GM18907 (cell line): ENCODE data around the gene GARIN1A.
"Not testable (repeated sequence)": the region's sequence is repeated elsewhere in the genome, so short reads cannot be mapped to it uniquely, and the experiment has no call there.

Experiments used
- ATAC-seq: cut with Tn5 transposase; IDR thresholded peaks from one replicate; pipeline ENCODE4 v1.9.1; 2021; ENCODE audit warnings: mild to moderate bottlenecking, moderate library complexity; ENCODE audit not compliant: unreplicated experiment

Gene GARIN1A

DNA sequence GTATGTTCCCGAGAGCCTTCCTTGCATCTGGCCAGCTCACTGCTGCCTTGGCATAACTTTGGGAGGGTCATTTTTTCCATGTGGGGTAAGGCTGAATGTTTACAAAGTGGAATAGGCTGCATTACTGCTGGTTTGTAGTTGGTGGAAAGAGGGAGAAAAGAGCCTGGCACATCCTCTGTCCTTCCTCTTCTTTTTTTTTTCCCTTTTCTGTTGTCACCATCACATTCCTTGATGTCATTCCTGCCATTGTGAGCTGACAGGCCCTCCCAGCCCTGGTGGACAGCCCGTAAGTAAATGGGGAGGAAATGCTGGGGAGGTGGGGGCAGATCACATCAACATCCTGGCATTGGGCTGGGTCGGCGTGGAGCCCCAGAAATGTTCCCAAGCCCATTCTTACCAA lies at the start of gene GARIN1A:
TSS of gene GARIN1A (plus strand) at position 301 of the 400 bp plus-strand sequence. CDS start 106 bp downstream, outside the sequence.
- no peak for ATAC-seq

DNA sequence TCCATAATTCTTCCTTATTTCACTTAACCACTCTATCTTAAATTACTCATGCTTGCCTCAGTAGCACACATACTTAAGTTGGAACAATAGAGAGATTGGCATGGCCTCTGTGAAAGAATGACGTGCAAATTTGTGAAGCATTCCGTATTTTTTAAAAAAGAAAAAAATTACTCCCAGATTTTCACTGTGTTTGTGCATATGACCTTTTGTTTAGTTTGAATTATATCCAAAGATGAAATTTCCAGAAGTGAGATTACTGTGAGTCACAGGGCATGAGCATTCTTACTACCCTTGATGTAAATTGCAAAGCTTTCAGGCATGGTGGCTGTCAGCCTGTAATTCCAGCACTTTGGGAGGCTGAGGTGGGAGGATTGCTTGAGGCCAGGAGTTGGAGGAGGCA lies 45.0 kb upstream of the GARIN1A start:
- not testable (repeated sequence) for ATAC-seq

DNA sequence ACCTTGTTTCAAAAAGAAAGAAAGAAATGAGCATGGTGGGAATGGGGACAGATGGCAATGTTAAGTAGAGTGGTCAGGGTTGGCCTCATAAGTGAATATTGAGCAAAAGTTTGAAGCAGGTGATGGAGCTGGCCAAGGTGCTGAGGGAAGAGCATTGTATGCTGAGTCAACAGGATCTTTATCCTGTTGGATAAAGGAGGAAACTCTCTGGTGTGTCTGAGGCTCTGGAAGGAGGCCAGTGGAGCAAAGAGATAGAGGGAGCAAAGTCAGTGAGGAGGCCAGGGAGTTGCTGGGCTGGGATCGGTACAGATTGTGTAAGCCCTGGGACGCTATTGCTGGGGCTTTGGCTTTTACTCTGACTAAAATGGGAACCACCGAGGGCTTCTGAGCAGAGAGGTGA lies 38.2 kb upstream of the GARIN1A start:
- not testable (repeated sequence) for ATAC-seq

DNA sequence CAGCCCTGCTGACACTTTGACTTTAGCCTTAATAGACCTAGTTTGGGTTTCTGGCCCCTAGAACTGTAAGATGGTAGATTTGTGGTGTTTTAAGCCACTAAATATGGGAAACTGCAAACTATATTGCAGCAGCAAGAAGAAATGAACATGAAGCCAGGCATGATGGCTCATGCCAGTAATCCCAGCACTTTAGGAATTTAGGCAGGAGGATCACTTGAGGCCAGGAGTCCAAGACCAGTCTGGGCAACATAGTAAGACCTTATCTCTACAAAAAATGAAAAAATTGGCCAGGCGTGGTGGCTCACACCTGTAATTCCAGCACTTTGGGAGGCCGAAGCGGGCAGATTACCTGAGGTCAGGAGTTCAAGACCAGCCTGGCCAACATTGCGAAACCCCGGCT lies 26.9 kb upstream of the GARIN1A start:
- not testable (repeated sequence) for ATAC-seq

DNA sequence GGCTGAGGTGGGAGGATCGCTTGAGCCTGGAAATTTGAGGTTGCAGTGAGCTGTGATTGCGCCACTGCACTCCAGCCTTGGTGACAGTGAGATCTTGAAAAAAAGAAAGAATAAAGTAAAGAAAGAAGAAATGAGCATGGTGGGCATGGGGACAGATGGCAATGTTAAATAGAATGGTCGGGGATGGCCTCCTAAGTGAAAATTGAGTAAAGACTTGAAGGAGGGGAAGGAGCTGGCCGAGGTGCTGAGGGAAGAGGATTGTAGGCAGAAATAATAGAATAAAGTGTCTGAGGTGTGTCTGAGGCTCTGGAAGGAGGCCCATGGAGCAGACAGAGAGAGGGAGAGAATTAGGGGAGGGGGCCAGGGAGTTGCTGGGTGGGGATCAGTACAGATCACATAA lies 26.2 kb upstream of the GARIN1A start:
- ATAC-seq = not testable (repeated sequence)

DNA sequence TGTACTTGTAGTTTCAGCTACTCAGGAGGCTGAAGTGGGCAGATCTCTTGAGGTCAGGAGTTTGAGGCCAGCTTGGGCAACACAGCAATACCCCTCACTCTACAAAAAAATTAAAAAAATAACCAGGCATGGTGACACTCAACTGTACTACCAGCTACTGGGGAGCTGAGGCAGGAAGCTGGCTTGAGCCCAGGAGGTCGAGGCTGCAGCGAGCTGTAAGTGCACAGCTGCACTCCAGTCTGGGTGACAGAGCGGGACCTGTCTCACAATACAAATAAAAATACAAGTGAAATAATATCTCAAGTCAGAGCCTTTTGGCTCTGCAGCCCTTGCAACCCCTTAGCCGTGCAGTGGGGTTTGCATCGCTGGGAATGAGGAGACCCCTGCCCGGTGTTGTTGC lies 25.2 kb upstream of the GARIN1A start:
- not testable (repeated sequence) for ATAC-seq

DNA sequence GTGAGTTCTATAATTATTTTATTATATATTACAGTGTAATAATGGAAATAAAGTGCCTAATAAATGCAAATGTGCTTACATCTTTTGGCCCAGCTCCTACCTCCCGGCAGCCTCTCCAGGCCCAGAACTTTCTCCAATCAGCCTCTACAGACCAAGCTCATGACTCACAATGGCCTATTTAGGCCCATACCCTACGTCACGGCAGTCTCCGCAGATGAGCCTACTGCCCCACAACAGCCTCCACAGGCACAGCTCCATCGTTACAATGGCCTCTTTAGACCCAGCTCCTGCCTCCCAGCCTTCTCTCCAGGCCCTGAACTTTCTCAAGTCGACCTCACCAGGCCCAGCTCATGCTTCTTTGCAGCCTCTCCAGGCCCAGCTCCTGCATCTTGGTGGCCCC lies 21.0 kb upstream of the GARIN1A start:
- not testable (repeated sequence) for ATAC-seq

DNA sequence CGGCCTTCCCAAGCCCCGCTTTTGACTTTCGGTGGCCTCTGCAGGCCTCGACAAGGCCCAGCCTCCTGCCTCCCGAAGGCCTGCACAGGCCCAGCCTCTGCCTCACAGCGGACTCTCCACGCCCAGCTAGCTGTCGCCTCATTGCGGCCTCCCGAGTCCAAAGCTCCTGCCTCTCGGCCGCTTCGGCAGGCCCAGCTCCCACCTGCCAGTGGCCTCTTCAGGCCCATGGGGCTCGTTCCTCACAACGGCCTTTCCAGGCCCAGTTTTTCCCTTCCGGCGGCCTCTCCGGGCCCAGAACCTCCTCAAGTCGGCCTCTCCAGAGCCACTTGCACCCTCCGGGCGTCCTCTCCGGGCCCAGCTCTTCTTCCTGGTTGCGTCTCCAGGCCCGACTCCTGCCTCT lies 19.5 kb upstream of the GARIN1A start:
- ATAC-seq = not testable (repeated sequence)

DNA sequence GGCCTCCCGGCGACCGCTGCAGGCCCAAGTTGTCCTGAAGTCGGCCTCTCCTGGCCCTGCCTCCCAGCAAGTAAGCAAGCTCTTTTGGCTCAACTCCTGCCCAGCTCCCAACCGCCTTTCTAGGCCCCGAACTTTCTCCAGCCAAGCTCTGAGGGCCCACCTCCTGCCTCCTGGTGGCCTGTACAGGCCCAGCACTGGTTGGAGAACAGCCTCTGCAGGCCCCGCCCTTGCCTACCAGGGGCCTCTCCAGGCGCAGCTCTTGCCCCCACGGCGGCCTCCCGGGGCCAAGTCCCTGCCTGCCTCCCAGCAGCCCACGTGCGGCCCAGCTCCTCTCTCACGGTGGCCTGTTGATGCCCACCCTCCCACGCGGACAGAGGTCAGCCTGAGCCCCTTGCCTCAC lies 18.9 kb upstream of the GARIN1A start:
- ATAC-seq = not testable (repeated sequence)

DNA sequence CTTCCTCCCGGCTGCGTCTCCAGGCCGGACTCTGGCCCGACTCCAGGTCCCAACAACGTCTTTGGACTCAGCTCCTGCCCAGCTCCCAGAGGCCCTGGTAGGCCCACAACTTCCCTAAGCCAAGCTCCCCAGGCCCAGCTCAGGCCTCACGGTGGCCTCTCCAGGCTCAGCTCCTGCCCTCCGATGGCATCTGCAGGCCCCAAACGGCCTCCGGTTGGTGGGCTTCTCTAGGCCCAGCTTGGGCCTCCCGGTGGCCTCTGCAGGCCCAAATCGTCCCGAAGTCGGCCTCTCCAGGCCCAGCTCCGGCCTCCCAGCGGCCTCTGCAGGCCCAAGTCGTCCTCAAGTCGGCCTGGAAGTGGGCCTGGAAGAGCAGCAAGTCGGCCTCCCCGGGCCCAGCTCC lies 18.0 kb upstream of the GARIN1A start:
- ATAC-seq = not testable (repeated sequence)

DNA sequence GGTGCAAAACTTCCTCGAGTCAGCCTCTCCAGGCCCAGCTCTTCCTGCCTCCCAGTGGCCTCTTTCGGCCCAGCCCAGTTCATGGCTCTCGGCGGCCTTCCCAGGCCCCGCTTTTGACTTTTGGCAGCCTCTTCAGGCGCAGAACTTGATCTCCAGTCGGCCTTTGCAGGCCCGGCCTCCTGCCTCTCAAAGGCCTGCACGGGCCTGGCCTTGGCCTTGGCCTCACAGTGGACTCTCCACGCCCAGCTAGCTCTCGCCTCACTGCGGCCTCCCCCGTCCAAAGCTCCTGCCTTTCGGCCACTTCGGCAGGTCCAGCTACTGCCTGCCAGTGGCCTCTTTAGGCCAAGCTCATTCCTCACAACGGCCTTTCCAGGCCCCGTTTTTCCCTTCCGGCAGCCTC lies 17.6 kb upstream of the GARIN1A start:
- ATAC-seq = not testable (repeated sequence)

DNA sequence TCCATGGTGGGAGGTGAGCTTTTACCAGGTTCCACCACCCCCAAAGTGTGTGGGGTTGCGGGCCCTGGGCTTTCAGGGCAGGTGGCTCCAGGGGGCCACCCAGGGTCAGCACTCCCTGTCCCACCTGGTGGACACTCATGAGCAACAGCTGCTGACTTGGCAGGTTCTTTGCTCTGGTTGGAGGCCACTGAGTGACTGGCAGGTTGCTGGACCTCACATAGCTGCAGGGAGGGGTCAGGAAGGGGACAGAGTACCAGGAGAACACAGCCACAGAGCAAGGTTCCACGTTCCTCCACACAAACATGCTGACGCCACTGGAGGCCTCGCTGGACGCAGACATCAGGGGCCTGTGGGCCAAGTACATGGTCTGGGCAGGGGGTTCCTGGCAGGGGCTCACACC lies 13.7 kb upstream of the GARIN1A start:
- ATAC-seq = not testable (repeated sequence)

DNA sequence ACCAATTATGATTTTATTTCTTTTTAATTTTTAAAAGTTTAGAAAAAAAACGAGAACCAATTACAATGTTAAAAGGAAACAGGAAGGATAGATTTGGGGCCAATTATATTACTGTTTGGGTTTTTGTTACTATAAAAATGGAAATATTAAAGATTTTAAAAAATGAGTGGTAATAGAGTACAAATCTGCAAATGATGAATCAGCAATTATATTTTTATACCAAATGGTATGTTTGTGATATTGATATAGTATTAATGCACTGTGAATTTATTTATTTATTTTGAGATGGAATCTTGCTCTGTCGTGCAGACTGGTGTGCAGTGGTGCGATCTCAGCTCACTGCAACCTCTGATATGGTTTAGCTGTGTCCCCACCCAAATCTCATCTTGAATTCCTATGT lies 11.5 kb upstream of the GARIN1A start:
- no peak for ATAC-seq

DNA sequence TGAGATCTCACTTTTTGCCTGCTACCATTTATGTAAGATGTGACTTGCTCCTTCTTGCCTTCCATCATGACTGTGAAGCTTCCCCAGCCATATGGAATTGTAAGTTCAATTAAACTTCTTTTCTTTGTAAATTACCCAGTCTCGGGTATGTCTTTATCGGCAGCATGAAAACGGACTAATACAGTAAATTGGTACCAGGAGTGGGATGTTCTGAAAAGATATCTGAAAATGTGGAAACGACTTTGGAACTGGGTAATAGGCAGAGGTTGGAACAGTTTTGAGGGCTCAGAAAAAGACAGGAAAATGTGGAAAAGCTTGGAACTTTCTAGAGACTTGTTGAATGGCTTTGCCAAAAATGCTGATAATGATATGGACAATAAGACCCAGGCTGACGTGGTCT lies 10.6 kb upstream of the GARIN1A start:
- ATAC-seq = no peak

DNA sequence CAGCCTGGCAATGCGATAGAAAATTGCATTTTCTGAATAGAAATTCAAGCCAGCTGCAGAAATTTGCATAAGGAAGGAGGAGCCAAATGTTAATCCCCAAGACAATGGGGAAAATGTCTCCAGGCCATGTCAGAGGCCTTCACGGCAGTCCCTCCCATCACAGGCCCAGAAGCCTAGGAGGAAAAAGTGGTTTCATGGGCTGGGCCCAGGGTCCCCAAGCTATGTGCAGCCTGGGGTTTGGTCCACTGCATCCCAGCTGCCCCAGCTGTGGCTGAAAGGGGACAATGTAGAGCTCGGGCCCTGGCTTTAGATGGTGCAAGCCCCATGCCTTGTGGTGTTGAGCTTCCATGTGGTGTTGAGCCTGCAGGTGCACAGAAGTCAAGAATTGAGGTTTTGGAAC lies 10.0 kb upstream of the GARIN1A start:
- ATAC-seq = no peak

DNA sequence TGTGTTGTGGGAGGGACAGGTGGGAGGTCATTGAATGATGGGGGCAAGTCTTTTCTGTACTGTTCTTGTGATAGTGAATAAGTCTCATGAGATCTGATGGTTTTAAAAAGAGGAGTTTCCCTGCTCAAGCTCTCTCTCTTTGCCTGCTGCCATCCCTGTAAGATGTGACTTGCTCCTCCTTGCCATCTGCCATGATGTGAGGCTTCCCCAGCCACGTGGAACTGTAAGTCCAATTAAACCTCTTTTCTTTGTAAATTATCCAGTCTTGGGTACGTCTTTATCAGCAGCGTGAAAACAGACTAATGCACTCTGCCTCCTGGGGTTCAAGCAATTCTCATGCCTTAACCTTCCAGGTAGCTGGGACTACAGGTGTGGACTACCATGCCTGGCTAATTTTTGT lies 8.9 kb upstream of the GARIN1A start:
- not testable (repeated sequence) for ATAC-seq

DNA sequence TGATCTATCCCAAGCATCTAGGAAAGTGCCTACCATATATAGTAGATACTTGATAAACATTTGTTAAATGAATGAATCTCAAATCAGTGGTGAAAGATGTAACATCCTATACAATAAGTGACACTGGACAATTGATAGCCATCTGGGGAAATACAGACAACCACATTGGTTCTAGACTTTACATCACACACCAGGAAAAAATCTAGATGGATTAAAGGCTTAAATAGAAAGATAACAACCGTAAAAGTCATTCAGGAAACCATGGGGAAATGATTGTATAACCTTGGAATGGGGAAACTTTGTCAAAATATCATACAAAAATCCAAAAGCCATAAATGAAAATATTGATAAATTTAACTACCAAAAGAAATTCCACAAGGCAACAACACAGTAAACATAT lies 7.0 kb upstream of the GARIN1A start:
- ATAC-seq = no peak

DNA sequence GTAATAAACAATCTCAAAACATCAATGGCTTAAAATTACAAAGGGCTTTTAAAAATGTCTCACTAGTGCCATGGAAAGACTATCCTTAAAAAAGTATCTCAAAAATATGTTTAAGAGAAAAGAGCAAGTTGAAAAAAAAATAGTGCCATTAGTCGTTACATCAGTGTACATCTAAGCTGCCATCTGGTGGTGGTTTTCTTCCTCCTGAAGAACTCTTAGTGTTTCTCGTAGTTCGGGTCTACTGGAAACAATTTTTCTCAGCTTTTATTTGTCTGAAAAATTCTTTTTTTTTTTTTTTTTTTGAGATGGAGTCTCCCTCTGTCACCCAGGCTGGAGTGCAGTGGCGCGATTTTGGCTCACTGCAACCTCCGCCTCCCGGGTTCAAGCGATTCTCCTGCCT lies 5.9 kb upstream of the GARIN1A start:
- ATAC-seq = no peak

DNA sequence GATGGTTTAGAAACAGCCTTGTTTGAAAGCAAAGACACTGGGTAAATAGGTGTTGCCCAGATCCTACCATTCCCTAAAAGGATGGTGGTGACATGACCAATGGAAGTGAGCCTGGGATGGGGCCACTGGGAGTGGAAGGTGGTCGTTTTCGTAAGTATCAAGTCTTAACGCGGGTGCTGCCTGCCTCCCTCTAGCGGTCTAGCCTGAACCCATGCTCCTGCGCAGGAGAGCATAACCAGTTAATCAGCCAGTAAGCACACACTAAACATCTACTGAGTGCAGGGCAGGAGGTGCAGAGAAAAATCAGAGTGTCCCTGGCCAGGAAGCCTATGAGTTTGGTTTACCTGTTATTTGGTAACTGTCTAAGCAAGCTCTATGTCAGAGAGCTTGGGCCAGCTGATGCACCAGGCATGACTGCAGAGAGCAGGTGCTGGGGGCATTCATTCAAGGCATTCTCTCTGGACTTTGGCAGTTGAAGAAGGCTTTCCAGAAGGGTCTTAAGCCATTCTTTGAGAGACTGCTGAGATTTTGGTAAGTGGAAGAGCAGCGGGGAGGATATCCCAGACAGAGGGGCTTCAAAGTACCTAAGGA lies 930 bp downstream of the GARIN1A start:
- no peak for ATAC-seq

DNA sequence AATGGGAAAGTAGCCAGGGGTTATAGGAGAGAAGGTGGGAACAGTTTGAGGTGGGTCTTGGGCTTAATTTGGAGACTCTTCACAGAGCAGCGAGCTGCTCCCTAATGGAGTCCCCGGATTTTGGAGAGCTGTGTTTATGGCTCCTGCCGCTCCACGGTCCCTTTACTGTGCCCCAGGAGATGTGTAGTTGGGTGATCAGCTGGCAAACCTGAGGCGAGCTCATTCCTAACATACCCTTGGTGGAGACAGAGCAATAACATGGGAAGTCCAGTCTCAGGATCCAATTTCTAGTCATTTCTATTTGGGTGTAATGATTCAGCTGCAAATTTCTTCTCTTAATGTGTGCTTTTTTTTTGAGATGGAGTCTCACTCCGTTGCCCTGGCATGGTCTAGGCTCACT lies 1.5 kb downstream of the GARIN1A start:
- ATAC-seq = no peak

DNA sequence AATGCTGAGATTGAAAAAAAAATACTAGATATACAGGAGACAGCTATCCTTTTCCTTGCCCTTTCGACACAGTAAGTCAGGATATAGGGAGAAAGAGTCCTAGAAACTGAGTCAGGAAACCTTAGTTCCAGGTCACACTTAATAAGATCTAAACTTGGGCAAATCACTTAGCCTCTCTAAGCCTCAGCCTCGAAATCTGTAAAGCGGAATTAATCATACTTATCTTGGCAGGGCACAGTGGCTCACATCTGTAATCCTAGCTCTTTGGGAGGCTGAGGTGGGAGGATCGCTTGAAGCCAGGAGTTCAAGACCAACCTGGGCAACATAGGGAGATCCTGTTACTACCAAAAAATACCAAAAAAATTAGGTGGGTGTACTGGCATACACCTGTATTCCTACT lies 4.6 kb downstream of the GARIN1A start:
- no peak for ATAC-seq

DNA sequence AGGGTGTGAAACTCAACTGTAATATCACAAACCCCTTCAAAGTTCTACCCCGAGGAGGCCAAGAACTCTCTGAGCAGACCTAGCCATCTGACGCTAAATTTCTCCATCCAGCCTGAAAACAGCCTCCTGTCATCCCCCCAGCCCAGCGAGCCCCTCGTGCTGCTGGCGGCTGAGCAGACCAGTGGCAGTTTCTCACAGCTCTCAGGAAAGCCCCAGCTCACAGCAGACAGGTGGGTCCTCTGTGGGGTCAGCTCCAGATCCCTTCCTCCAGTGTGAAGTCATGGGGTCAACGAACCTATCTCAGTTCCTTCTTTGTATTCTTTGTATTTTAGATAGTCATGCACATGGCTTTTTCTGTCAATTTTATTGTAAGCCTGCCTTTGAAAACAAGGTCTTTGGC lies 7.8 kb downstream of the GARIN1A start:
- no peak for ATAC-seq

DNA sequence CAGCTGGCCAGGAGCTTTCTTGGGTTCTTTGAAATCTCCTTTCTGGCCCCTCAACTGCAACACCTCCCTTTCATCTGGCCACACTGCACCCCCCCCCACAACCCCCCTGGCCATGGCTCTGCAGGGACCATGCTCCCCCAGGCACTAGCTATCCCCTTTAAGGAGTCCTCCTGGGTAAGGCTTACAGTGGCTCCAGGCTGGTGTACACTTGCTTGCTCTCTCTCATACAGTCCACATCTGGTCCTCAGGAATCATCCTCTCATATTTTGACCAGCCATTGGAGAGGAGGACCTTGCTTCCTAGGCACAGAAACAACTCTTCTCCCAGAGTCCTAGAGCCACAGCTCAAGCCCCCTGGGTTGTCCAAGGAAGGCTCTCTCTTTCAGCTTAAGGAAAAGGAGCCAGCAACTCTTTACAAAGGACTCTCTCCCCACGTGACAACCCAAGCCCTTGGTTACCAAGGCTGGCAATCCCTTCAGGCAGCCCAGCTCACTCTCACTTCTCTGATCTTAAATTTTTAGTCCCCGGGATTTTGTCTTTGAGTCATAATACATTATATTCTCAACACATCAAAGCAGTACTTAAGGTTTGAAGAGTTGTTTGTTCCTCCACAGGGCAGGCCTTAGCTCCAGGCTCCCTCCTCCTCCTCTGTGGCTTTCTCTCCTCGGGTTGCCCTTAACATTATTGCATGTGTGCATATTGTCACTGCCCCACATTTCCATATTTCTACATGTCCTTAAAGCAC lies 9.9 kb downstream of the GARIN1A start:
- no peak for ATAC-seq
